HepG2 (cell line): ENCODE data around the gene RPGRIP1. TPM values are rescaled to one million over a fixed set of nuclear protein-coding genes. Genes with fewer than 3 reads are reported as not detected.

Experiments used
- ADNP ChIP-seq: sonication (generic); formaldehyde crosslinking; IDR thresholded peaks from 2 replicates; pipeline ENCODE4 v1.4.0; 2020; ENCODE audit warnings: missing genetic modification reagents
- ATF1 ChIP-seq: IDR thresholded peaks from 2 replicates; pipeline ENCODE4 v1.6.1; 2016; ENCODE audit warnings: mild to moderate bottlenecking, control low read depth
- ATF7 ChIP-seq, 2 experiments: fragments of 450-650 bp in 1 of 2; sonication (generic) in 1 of 2; formaldehyde crosslinking in 1 of 2; IDR thresholded peaks; 2 replicates each; pipeline versions ENCODE4 v1.4.0 to v1.6.1; 2016 to 2020; ENCODE audit warnings: antibody characterized with exemption in 1 of 2, mild to moderate bottlenecking in 1 of 2, missing genetic modification reagents in 1 of 2
- FOXP1 ChIP-seq, 2 experiments: fragments of 450-650 bp in 1 of 2; IDR thresholded peaks; 2 replicates each; pipeline ENCODE4 v1.6.1; 2017 to 2018; ENCODE audit warnings: antibody characterized with exemption in 1 of 2
- JARID2 ChIP-seq: sonication (generic); formaldehyde crosslinking; IDR thresholded peaks from 2 replicates; pipeline ENCODE4 v1.8.1; 2023; ENCODE audit warnings: missing genetic modification reagents, inconsistent platforms; ENCODE audit not compliant: insufficient replicate concordance
- MAF1 ChIP-seq: sonication (generic); formaldehyde crosslinking; IDR thresholded peaks from 2 replicates; pipeline ENCODE4 v1.5.0; 2020; ENCODE audit warnings: missing genetic modification reagents, borderline replicate concordance
- MYC ChIP-seq: sonication (generic); formaldehyde crosslinking; IDR thresholded peaks from 2 replicates; pipeline ENCODE4 v1.9.0; 2021; ENCODE audit warnings: missing genetic modification reagents, borderline replicate concordance
- NBN ChIP-seq: fragments of 450-650 bp; conservative IDR thresholded peaks from 2 replicates; pipeline ENCODE4 v1.6.1; 2017
- PRDM15 ChIP-seq: sonication (generic); formaldehyde crosslinking; IDR thresholded peaks from 2 replicates; pipeline ENCODE4 v1.4.0; 2020; ENCODE audit warnings: missing genetic modification reagents
- RCOR2 ChIP-seq: IDR thresholded peaks from 2 replicates; pipeline ENCODE4 v1.6.1; 2016; ENCODE audit warnings: missing biosample characterization, missing genetic modification reagents
- RNF2 ChIP-seq: fragments of 450-650 bp; conservative IDR thresholded peaks from 2 replicates; pipeline ENCODE4 v1.6.1; 2016; ENCODE audit warnings: low read depth
- SOX5 ChIP-seq: IDR thresholded peaks from 2 replicates; pipeline ENCODE4 v1.6.1; 2016; ENCODE audit warnings: borderline replicate concordance
- SP2 ChIP-seq: sonication (generic); formaldehyde crosslinking; IDR thresholded peaks from 2 replicates; pipeline ENCODE4 v1.5.1; 2020; ENCODE audit warnings: mild to moderate bottlenecking, missing genetic modification reagents
- ZBTB7A ChIP-seq: sonication (generic); formaldehyde crosslinking; IDR thresholded peaks from 2 replicates; pipeline ENCODE4 v1.8.0; 2022; ENCODE audit warnings: mild to moderate bottlenecking, missing genetic modification reagents
- ZNF101 ChIP-seq: sonication (generic); formaldehyde crosslinking; IDR thresholded peaks from 2 replicates; pipeline ENCODE4 v1.4.0; 2020; ENCODE audit warnings: mild to moderate bottlenecking, low read depth, missing genetic modification reagents, borderline replicate concordance
- ZNF17 ChIP-seq: sonication (generic); formaldehyde crosslinking; IDR thresholded peaks from 2 replicates; pipeline ENCODE4 v1.5.0; 2020; ENCODE audit warnings: mild to moderate bottlenecking, missing genetic modification reagents
- ZNF510 ChIP-seq: sonication (generic); formaldehyde crosslinking; IDR thresholded peaks from 2 replicates; pipeline ENCODE4 v1.4.0; 2020; ENCODE audit warnings: low read depth, mild to moderate bottlenecking, missing genetic modification reagents
- ZNF564 ChIP-seq: sonication (generic); formaldehyde crosslinking; IDR thresholded peaks from 2 replicates; pipeline ENCODE4 v1.8.1; 2023; ENCODE audit warnings: mild to moderate bottlenecking, missing genetic modification reagents
- ZNF605 ChIP-seq: sonication (generic); formaldehyde crosslinking; IDR thresholded peaks from 2 replicates; pipeline ENCODE4 v1.8.0; 2022; ENCODE audit warnings: mild to moderate bottlenecking, missing genetic modification reagents
- ZNF737 ChIP-seq: sonication (generic); formaldehyde crosslinking; IDR thresholded peaks from 2 replicates; pipeline ENCODE4 v1.5.0; 2020; ENCODE audit warnings: missing genetic modification reagents, mild to moderate bottlenecking, borderline replicate concordance
- ZSCAN31 ChIP-seq: sonication (generic); formaldehyde crosslinking; IDR thresholded peaks from 2 replicates; pipeline ENCODE4 v1.5.0; 2020; ENCODE audit warnings: low read depth, mild to moderate bottlenecking, missing genetic modification reagents
- polyA plus RNA-seq, 8 experiments: library from polyadenylated mRNA; depleted of rRNA in 3 of 8; stranded (reverse) in 7 of 8; unstranded in 1 of 8; fragments of >200 nt; fragmentation: Illumina TruSeq in 4 of 8; extraction: Trizol in 4 of 8; gene quantifications; 2 replicates each; pipeline versions ENCODE4 v1.2.1 to v1.2.3, GENCODE V29; 2011 to 2016; ENCODE audit warnings: low read depth in 4 of 8, missing spikeins in 1 of 8, mixed read lengths in 1 of 8; ENCODE audit not compliant: insufficient read depth in 1 of 8
- total RNA-seq, 5 experiments: library from RNA; depleted of rRNA; stranded (reverse); fragments of >200 nt; fragmentation: Illumina TruSeq; extraction: Trizol; gene quantifications; 2 replicates each; pipeline ENCODE4 v1.2.3, GENCODE V29; 2016; ENCODE audit warnings: low read depth in 1 of 5
- TF ChIP-seq, protein P1 (sequence below): sonication (generic); formaldehyde crosslinking; IDR thresholded peaks from 2 replicates; pipeline ENCODE4 v1.9.0; 2022; ENCODE audit warnings: missing genetic modification reagents, mild to moderate bottlenecking, borderline replicate concordance
- TF ChIP-seq, protein P2 (sequence below): IDR thresholded peaks from 2 replicates; pipeline ENCODE4 v1.6.1; 2016; ENCODE audit warnings: mild to moderate bottlenecking, missing biosample characterization, missing genetic modification reagents
- TF ChIP-seq, protein P3 (sequence below): sonication (generic); formaldehyde crosslinking; IDR thresholded peaks from 2 replicates; pipeline ENCODE4 v1.4.0; 2020; ENCODE audit warnings: missing genetic modification reagents

RPGRIP1 gene
- total and polyA plus RNA-seq, 2 of the 13 experiments (the other 11 are each of a cell fraction or from before 2014, with no cell fraction given) = 0.13 to 1.1 TPM

GRCh38 chr14:21269252-21270046 lies 10.4 kb upstream of the RPGRIP1 start, which contains the start of gene HNRNPC (continued):
- TF ChIP-seq, protein P1, sequence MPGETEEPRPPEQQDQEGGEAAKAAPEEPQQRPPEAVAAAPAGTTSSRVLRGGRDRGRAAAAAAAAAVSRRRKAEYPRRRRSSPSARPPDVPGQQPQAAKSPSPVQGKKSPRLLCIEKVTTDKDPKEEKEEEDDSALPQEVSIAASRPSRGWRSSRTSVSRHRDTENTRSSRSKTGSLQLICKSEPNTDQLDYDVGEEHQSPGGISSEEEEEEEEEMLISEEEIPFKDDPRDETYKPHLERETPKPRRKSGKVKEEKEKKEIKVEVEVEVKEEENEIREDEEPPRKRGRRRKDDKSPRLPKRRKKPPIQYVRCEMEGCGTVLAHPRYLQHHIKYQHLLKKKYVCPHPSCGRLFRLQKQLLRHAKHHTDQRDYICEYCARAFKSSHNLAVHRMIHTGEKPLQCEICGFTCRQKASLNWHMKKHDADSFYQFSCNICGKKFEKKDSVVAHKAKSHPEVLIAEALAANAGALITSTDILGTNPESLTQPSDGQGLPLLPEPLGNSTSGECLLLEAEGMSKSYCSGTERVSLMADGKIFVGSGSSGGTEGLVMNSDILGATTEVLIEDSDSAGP (CRISPR knock-in tag) = peak; percentile 86; the same call in 1 of the 2 replicates
- TF ChIP-seq, protein P2, sequence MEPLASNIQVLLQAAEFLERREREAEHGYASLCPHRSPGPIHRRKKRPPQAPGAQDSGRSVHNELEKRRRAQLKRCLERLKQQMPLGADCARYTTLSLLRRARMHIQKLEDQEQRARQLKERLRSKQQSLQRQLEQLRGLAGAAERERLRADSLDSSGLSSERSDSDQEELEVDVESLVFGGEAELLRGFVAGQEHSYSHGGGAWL (CRISPR knock-in tag) = peak; percentile 93; the same call in 1 of the 2 replicates
- TF ChIP-seq NBN (no peak), ZNF737 (0 out of 2 replicates have a peak, but pooled peaks have one; percentile 82), SP2 (CRISPR knock-in tag) (peak; percentile 98), ZNF101 (CRISPR knock-in tag) (0 out of 2 replicates have a peak, but pooled peaks have one; percentile 71), MAF1 (CRISPR knock-in tag) (no peak; the same call in 1 of the 2 replicates), SOX5 (CRISPR knock-in tag) (peak; percentile 54; the same call in 1 of the 2 replicates), ZSCAN31 (CRISPR knock-in tag) (peak; percentile 94), FOXP1 (IDR thresholded peaks at IDR 0.05) (no peak), FOXP1 (CRISPR knock-in tag; IDR thresholded peaks at IDR 0.05) (peak; percentile 8; the same call in 1 of the 2 replicates), RCOR2 (CRISPR knock-in tag) (no peak), RNF2 (no peak; the same call in 1 of the 2 replicates), ZNF17 (CRISPR knock-in tag) (no peak), JARID2 (CRISPR knock-in tag) (no peak), PRDM15 (CRISPR knock-in tag) (peak; percentile 4; the same call in 1 of the 2 replicates), ADNP (CRISPR knock-in tag) (no peak; the same call in 1 of the 2 replicates), MYC (CRISPR knock-in tag) (peak; percentile 94), ZNF510 (CRISPR knock-in tag) (peak; percentile 71; the same call in 1 of the 2 replicates), ATF1 (CRISPR knock-in tag) (peak; percentile 97), ATF7 (IDR thresholded peaks at IDR 0.05) (no peak), ATF7 (CRISPR knock-in tag; IDR thresholded peaks at IDR 0.05) (no peak), ZNF564 (CRISPR knock-in tag) (no peak), ZBTB7A (CRISPR knock-in tag) (peak; percentile 89), ZNF605 (CRISPR knock-in tag) (peak; percentile 89)
- TF ChIP-seq, protein P3, sequence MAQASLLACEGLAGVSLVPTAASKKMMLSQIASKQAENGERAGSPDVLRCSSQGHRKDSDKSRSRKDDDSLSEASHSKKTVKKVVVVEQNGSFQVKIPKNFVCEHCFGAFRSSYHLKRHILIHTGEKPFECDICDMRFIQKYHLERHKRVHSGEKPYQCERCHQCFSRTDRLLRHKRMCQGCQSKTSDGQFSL = peak; percentile 84
